H1 (cell line): ENCODE data around the gene CWC25. TPM values are rescaled to one million over a fixed set of nuclear protein-coding genes. Genes with fewer than 3 reads are reported as not detected.
A peak's percentile ranks its signal among the peaks of the same experiment; 100 is the strongest.

Source experiments
- CTCF ChIA-PET: fragments of 300-600 bp; sonication (Branson Sonifier 250); formaldehyde crosslinking; loops from one replicate; lab custom pipeline; 2021; ENCODE audit not compliant: partially characterized antibody; lab: Charles Lee
- POLR2A ChIA-PET: fragments of 300-600 bp; sonication (Branson Sonifier 250); formaldehyde crosslinking; loops from one replicate; lab custom pipeline; 2021; ENCODE audit warnings: inconsistent platforms; ENCODE audit not compliant: partially characterized antibody; lab: Charles Lee
- DNase-seq, 2 experiments: peaks; one replicate each; pipeline versions ENCODE4 v3.0.0 to v3.0.0-alpha.2; 2010 to 2022; ENCODE audit warnings: low spot score in 2 of 2, low read depth in 1 of 2, mixed read lengths in 1 of 2
- FAIRE-seq: peaks from 2 replicates; lab custom pipeline; 2011; peaks lifted over from hg19 to GRCh38; lab: Jason Lieb, UNC
- H2AFZ ChIP-seq: 2 replicates; pipeline ENCODE4 v1.8.1; 2012; ENCODE audit warnings: low read length, inconsistent platforms
- H2AK5ac ChIP-seq: 2 replicates; pipeline ENCODE4 v1.6.1; 2013; ENCODE audit warnings: low read depth, low read length
- H2BK120ac ChIP-seq: replicated peaks from 2 replicates; pipeline ENCODE3; 2013; ENCODE audit warnings: low read depth, low read length, inconsistent platforms
- H2BK12ac ChIP-seq: 2 replicates; pipeline ENCODE4 v1.6.1; 2013; ENCODE audit warnings: low read depth, low read length
- H2BK15ac ChIP-seq: 2 replicates; pipeline ENCODE4 v1.6.1; 2013; ENCODE audit warnings: low read length
- H2BK20ac ChIP-seq: 2 replicates; pipeline ENCODE4 v1.6.1; 2013; ENCODE audit warnings: low read length
- H2BK5ac ChIP-seq: 2 replicates; pipeline ENCODE4 v1.6.1; 2013; ENCODE audit warnings: low read depth, low read length
- H3K14ac ChIP-seq: 2 replicates; pipeline ENCODE4 v1.6.1; 2013; ENCODE audit warnings: inconsistent platforms; ENCODE audit not compliant: insufficient read length
- H3K18ac ChIP-seq: 2 replicates; pipeline ENCODE4 v1.6.1; 2013; ENCODE audit warnings: low read length; ENCODE audit errors: extremely low read depth
- H3K23ac ChIP-seq: 2 replicates; pipeline ENCODE4 v1.6.1; 2013; ENCODE audit warnings: inconsistent platforms; ENCODE audit not compliant: insufficient read length
- H3K23me2 ChIP-seq: 2 replicates; pipeline ENCODE4 v1.6.1; 2013; ENCODE audit warnings: low read depth, low read length
- H3K27ac ChIP-seq: 2 replicates; pipeline ENCODE4 v1.6.1; 2011; ENCODE audit warnings: low read depth, low read length, inconsistent platforms
- H3K27me3 ChIP-seq, 4 experiments: replicated peaks in 1 of 4; 1 replicate in 1 of 4; 2 replicates in 3 of 4; pipeline versions ENCODE4 v1.6.1 to v1.8.1; 2011 to 2013; ENCODE audit warnings: low read length in 3 of 4, mild to moderate bottlenecking in 3 of 4, inconsistent platforms in 2 of 4, mixed read lengths in 2 of 4, moderate library complexity in 1 of 4; ENCODE audit not compliant: control insufficient read depth in 3 of 4, insufficient read depth in 3 of 4; ENCODE audit errors: extremely low read depth in 1 of 4
- H3K36me3 ChIP-seq, 4 experiments: 2 replicates each; pipeline versions ENCODE4 v1.6.1 to v1.8.1; 2011 to 2013; ENCODE audit warnings: mild to moderate bottlenecking in 4 of 4, low read length in 3 of 4, moderate library complexity in 2 of 4, control low read depth in 1 of 4, inconsistent platforms in 1 of 4; ENCODE audit not compliant: insufficient read depth in 4 of 4, control insufficient read depth in 2 of 4
- H3K4ac ChIP-seq: replicated peaks from 2 replicates; pipeline ENCODE3; 2013; ENCODE audit warnings: low read length, low read depth, mixed read lengths, inconsistent platforms; ENCODE audit not compliant: insufficient read length
- H3K4me1 ChIP-seq, 4 experiments: replicated peaks in 1 of 4; 1 replicate in 1 of 4; 2 replicates in 3 of 4; pipeline versions ENCODE4 v1.6.1 to v1.8.1; 2011 to 2013; ENCODE audit warnings: low read length in 3 of 4, inconsistent platforms in 2 of 4, mixed read lengths in 1 of 4; ENCODE audit not compliant: insufficient read depth in 4 of 4, control insufficient read depth in 3 of 4
- H3K4me2 ChIP-seq, 2 experiments: 2 replicates each; pipeline versions ENCODE4 v1.6.1 to v1.8.1; 2011 to 2013; ENCODE audit warnings: low read depth in 2 of 2, low read length in 2 of 2, control low read depth in 1 of 2, inconsistent platforms in 1 of 2, mild to moderate bottlenecking in 1 of 2; ENCODE audit not compliant: insufficient read depth in 1 of 2
- H3K4me3 ChIP-seq, 4 experiments: fragments of 200-600, 300-600 bp in 1 of 4; sonication (generic), shearing (Covaris generic), sonication (Bioruptor Twin) in 1 of 4; 2 replicates each; pipeline versions ENCODE4 v1.5.1 to v1.8.1; 2011 to 2016; ENCODE audit warnings: low read length in 4 of 4, low read depth in 3 of 4, control low read depth in 2 of 4, inconsistent platforms in 2 of 4, mild to moderate bottlenecking in 2 of 4, mixed read lengths in 1 of 4, moderate library complexity in 1 of 4; ENCODE audit not compliant: insufficient read depth in 2 of 4; ENCODE audit errors: extremely low read depth in 1 of 4
- H3K56ac ChIP-seq: replicated peaks from 2 replicates; pipeline ENCODE3; 2013; ENCODE audit warnings: low read depth, mild to moderate bottlenecking, mixed read lengths, low read length, inconsistent platforms; ENCODE audit not compliant: insufficient read length
- H3K79me1 ChIP-seq: 2 replicates; pipeline ENCODE4 v1.6.1; 2013; ENCODE audit warnings: low read depth, low read length, control low read depth
- H3K79me2 ChIP-seq, 2 experiments: 2 replicates each; pipeline versions ENCODE4 v1.6.1 to v1.8.1; 2012 to 2013; ENCODE audit warnings: low read length in 2 of 2, mild to moderate bottlenecking in 2 of 2, inconsistent platforms in 1 of 2; ENCODE audit not compliant: insufficient read depth in 2 of 2, control insufficient read depth in 1 of 2
- H3K9ac ChIP-seq, 4 experiments: replicated peaks in 1 of 4; 1 replicate in 1 of 4; 2 replicates in 3 of 4; pipeline versions ENCODE4 v1.6.1 to v1.8.1; 2011 to 2013; ENCODE audit warnings: low read depth in 3 of 4, low read length in 3 of 4, control low read depth in 2 of 4, mild to moderate bottlenecking in 2 of 4, moderate library complexity in 2 of 4, inconsistent platforms in 1 of 4; ENCODE audit errors: extremely low read depth in 1 of 4
- H3K9me3 ChIP-seq, 2 experiments: 2 replicates each; pipeline versions ENCODE4 v1.6.1 to v1.8.1; 2012 to 2013; ENCODE audit warnings: mild to moderate bottlenecking in 2 of 2, moderate library complexity in 2 of 2, control low read depth in 1 of 2, inconsistent platforms in 1 of 2, low read depth in 1 of 2, low read length in 1 of 2, mixed read lengths in 1 of 2; ENCODE audit not compliant: insufficient read depth in 2 of 2
- H4K20me1 ChIP-seq, 2 experiments: replicated peaks in 1 of 2; 2 replicates each; pipeline versions ENCODE3 to v1.8.1; 2011 to 2013; ENCODE audit warnings: inconsistent platforms in 2 of 2, low read length in 2 of 2, mild to moderate bottlenecking in 1 of 2; ENCODE audit not compliant: insufficient read depth in 2 of 2, control insufficient read depth in 1 of 2
- H4K5ac ChIP-seq: 2 replicates; pipeline ENCODE4 v1.6.1; 2013; ENCODE audit warnings: low read length, low read depth, mixed read lengths, inconsistent platforms; ENCODE audit not compliant: insufficient read length
- H4K8ac ChIP-seq: 2 replicates; pipeline ENCODE4 v1.8.0; 2013; ENCODE audit warnings: mild to moderate bottlenecking, moderate library complexity, low read length, inconsistent platforms; ENCODE audit not compliant: insufficient read depth; ENCODE audit errors: extremely low read depth
- H4K91ac ChIP-seq: replicated peaks from 2 replicates; pipeline ENCODE3; 2013; ENCODE audit warnings: low read length, mixed read lengths, inconsistent platforms; ENCODE audit not compliant: insufficient read length
- BACH1 ChIP-seq: IDR thresholded peaks from 2 replicates; pipeline ENCODE4 v1.6.1; 2012; ENCODE audit warnings: low read length, improper control_type of control experiment
- CHD1 ChIP-seq: IDR thresholded peaks from 2 replicates; pipeline ENCODE4 v1.6.1; 2012; ENCODE audit warnings: low read depth, low read length, improper control_type of control experiment
- POLR2AphosphoS5 ChIP-seq: IDR thresholded peaks from 2 replicates; pipeline ENCODE4 v1.6.1; 2011; ENCODE audit warnings: low read depth, low read length
- SIN3A ChIP-seq, 2 experiments: IDR thresholded peaks in 1 of 2; conservative IDR thresholded peaks in 1 of 2; 2 replicates each; pipeline ENCODE4 v1.6.1; 2011 to 2012; ENCODE audit warnings: low read length in 2 of 2, improper control_type of control experiment in 1 of 2, low read depth in 1 of 2, mild to moderate bottlenecking in 1 of 2
- SIRT6 ChIP-seq: IDR thresholded peaks from one replicate; pipeline ENCODE4 v1.7.1; 2012; ENCODE audit warnings: low read length, inconsistent platforms
- SIX5 ChIP-seq: IDR thresholded peaks from 2 replicates; pipeline ENCODE4 v1.6.1; 2011; ENCODE audit warnings: mild to moderate bottlenecking, low read depth, low read length
- SP1 ChIP-seq: IDR thresholded peaks from 2 replicates; pipeline ENCODE4 v1.6.1; 2011; ENCODE audit warnings: low read depth, low read length
- SP4 ChIP-seq: IDR thresholded peaks from 2 replicates; pipeline ENCODE4 v1.6.1; 2012; ENCODE audit warnings: low read length, inconsistent platforms
- SRF ChIP-seq: IDR thresholded peaks from 2 replicates; pipeline ENCODE4 v1.6.1; 2011; ENCODE audit warnings: mild to moderate bottlenecking, low read depth, low read length, moderate library complexity
- TCF12 ChIP-seq: IDR thresholded peaks from 2 replicates; pipeline ENCODE4 v1.6.1; 2011; ENCODE audit warnings: low read depth, mild to moderate bottlenecking, low read length
- WGBS, 2 experiments: shearing (Covaris generic) in 1 of 2; methylation state at CpG; one replicate each; pipeline versions ENCODE4 v1.1.6 to v1.1.7; 2013 to 2015; ENCODE audit warnings: low lambda C conversion rate in 2 of 2, mixed read lengths in 2 of 2, inconsistent platforms in 1 of 2, low coverage in 1 of 2, missing lambda C conversion rate in 1 of 2; ENCODE audit not compliant: insufficient replicate concordance in 2 of 2, insufficient coverage in 1 of 2, insufficient read length in 1 of 2; ENCODE audit errors: extremely low coverage in 1 of 2, missing lambda C conversion rate in 1 of 2; 5-methylcytosine and 5-hydroxymethylcytosine counted together
- polyA plus RNA-seq, 7 experiments: library from polyadenylated mRNA; depleted of rRNA in 3 of 7; stranded (reverse) in 5 of 7; unstranded in 2 of 7; fragments of >200 nt in 5 of 7; fragments of 200-250 nt in 2 of 7; gene quantifications; 1 replicate in 5 of 7; 2 replicates in 1 of 7; 4 replicates in 1 of 7; pipeline versions ENCODE4 v1.2.1 to v1.2.3, GENCODE V29; 2011 to 2013; ENCODE audit warnings: missing spikeins in 2 of 7, mixed read lengths in 2 of 7
- total RNA-seq: library from RNA; stranded (reverse); fragmentation: NEBNext Ultra II Directional; extraction: Animal tissue kit (Norgen Biotek cat#: 25700); gene quantifications from 2 replicates; pipeline ENCODE4 v1.2.1, GENCODE V29; 2021
- TF ChIP-seq, protein P1 (sequence below): IDR thresholded peaks from 2 replicates; pipeline ENCODE4 v1.6.1; 2012; ENCODE audit warnings: inconsistent platforms

CWC25 gene
- total and polyA plus RNA-seq, 2 of the 8 experiments (the other 6 are each of a cell fraction or from before 2014, with no cell fraction given): 11.1 to 13.1 TPM

DNA sequence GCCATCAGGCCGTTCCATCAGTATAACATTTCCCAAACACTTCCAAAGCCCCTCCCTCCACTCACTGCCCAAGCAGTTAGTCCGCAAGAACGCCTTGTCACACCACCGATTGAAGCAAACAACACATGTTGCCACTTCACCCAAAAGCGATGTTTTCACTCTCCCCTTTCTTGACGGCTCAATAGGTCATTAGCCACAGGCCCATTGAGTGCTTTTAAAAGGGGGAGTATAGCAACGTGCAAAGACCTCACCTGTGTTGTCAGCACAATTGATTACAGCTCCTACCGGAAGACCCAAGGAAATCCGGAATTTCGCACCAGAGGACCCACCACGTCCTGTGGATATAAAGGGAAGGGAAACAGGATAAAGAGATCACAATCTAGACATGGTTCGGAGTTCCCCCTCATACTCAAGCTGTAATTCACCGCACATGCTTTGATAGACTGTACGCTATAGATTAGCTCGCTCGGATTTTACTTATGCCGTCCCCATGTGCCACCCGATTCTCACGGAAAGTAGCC is 27.7 kb upstream of the CWC25 start:
- Histone ChIP-seq H2BK15ac (no peak overlapping the region), H2BK12ac (0 out of 2 replicates have a peak overlapping the region, but pooled peaks have one; percentile 62), H2BK5ac (peak overlapping the region; percentile 99), H2BK120ac (no peak overlapping the region), H3K27me3 (no peaks in the 10 kb centered on the region), H3K27ac (peak overlapping the region; percentile 97), H2AFZ (no peak overlapping the region), H4K8ac (peak overlapping the region; percentile 99; the same call in 1 of the 2 replicates), H3K9ac (peak overlapping the region; percentile 93 to 99 (median 96)), H3K14ac (peak overlapping the region; percentile 63), H3K23ac (no peak overlapping the region), H2BK20ac (no peak overlapping the region), H3K4me1 (peaks cover 3 to 10% (median 5%) of the 10 kb centered on the region in 4 experiments; a peak in 5 of 7 replicates), H3K79me2 (peaks cover 22 to 35% of the 10 kb centered on the region in 2 experiments), H3K4ac (peak overlapping the region; percentile 79), H3K4me2 (peak overlapping the region; percentile 88 to 95), H2AK5ac (peak overlapping the region; percentile 87), H3K18ac (peak overlapping the region; percentile 89; the same call in 1 of the 2 replicates), H3K4me3 (peak overlapping the region; percentile 90 to 100 (median 97))
- 1% methylated on average over 19 of the region's 19 CpGs; no CpG with 5 or more reads in 1 of the 2 experiments for WGBS, 2 experiments
- no peak for DNase-seq
- POLR2A ChIA-PET: interaction anchor here (1.2 to 15.5 kb wide), 21 partner anchors 15 to 300 kb away, joined by 3 to 468 read pairs (median 11); partner anchors contain the start of genes CWC25, LASP1, LASP1NB and PIP4K2B
- CTCF ChIA-PET: interaction anchor here (0.8 to 2.6 kb wide), 3 partner anchors 31 to 383 kb away, joined by 3 to 10 read pairs (median 3); no protein-coding TSS in a partner anchor
- no peak for TF ChIP-seq SRF
- no peak for TF ChIP-seq SIRT6
- peak; percentile 14; the same call in 1 of the 2 replicates for TF ChIP-seq SIX5
- no peak for TF ChIP-seq SP4
- no peak for TF ChIP-seq BACH1
- TF ChIP-seq POLR2AphosphoS5: peak; percentile 63; the same call in 1 of the 2 replicates
- TF ChIP-seq, protein P1, sequence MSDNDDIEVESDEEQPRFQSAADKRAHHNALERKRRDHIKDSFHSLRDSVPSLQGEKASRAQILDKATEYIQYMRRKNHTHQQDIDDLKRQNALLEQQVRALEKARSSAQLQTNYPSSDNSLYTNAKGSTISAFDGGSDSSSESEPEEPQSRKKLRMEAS: 0 out of 2 replicates have a peak, but pooled peaks have one; percentile 7
- TF ChIP-seq TCF12: no peak
- TF ChIP-seq SIN3A (conservative IDR thresholded peaks at IDR 0.05 in 1 of 2, IDR thresholded peaks at IDR 0.05 in 1 of 2; ENCODE audit: low read depth in 1 of 2, low read length in 2 of 2): peak in 1 of 2 experiments; percentile 62; a peak in 2 of 4 replicates
- peak; percentile 25; the same call in 1 of the 2 replicates for TF ChIP-seq SP1
- TF ChIP-seq CHD1: peak; percentile 57; the same call in 1 of the 2 replicates
- TF ChIP-seq, all 59 proteins: peak for 6
- no peak for FAIRE-seq
- H3K9me3 ChIP-seq: no peaks in the 10 kb centered on the region
- peaks cover 10% of the 10 kb centered on the region for H3K23me2 ChIP-seq
- peaks cover 40 to 52% (median 48%) of the 10 kb centered on the region in 4 experiments for H3K36me3 ChIP-seq
- H3K56ac ChIP-seq: peak overlapping the region; percentile 36
- H3K79me1 ChIP-seq: no peaks in the 10 kb centered on the region; the same call in none of the 2 replicates
- H4K91ac ChIP-seq: peak overlapping the region; percentile 86
- H4K20me1 ChIP-seq: peaks cover 6 to 20% of the 10 kb centered on the region in 2 experiments
- H4K5ac ChIP-seq: peak overlapping the region; percentile 91
